GM12865 (cell line): ENCODE measurements around the gene ROBO4.

Experiments
- DNase-seq: peaks from one replicate; pipeline ENCODE4 v3.0.0; 2010; ENCODE audit warnings: low read depth
- H3K4me3 ChIP-seq: 2 replicates; pipeline ENCODE4 v1.5.1; 2011; ENCODE audit warnings: mild to moderate bottlenecking, low read depth, low read length, control low read depth
- TF ChIP-seq, protein P1 (sequence below): IDR thresholded peaks from 2 replicates; pipeline ENCODE4 v1.5.1; 2011; ENCODE audit warnings: low read length, control low read depth, low read depth, inconsistent platforms; ENCODE audit not compliant: insufficient read depth; ENCODE audit errors: missing control alignments

ROBO4 gene

DNA sequence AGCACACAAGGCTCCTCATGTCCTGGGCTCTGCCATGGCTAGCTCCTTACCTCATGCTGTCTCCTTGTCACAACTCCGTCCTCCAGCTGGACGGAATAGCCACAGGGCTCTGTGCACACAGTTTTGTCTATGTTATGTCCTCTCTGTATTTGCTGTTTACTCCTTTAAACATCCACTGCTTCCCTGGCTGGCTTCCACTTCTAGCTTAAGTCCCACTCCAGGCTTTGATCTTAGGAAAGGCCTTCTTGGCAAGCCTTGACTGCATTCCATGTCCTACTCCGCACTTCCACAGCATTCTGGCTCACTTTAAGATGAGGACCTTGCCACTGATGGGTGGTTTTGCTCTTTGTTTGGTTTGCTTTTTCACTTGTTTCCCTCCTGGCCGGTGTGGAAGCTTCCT lies 55.4 kb downstream of the ROBO4 start:
- no peak for DNase-seq
- TF ChIP-seq, protein P1, sequence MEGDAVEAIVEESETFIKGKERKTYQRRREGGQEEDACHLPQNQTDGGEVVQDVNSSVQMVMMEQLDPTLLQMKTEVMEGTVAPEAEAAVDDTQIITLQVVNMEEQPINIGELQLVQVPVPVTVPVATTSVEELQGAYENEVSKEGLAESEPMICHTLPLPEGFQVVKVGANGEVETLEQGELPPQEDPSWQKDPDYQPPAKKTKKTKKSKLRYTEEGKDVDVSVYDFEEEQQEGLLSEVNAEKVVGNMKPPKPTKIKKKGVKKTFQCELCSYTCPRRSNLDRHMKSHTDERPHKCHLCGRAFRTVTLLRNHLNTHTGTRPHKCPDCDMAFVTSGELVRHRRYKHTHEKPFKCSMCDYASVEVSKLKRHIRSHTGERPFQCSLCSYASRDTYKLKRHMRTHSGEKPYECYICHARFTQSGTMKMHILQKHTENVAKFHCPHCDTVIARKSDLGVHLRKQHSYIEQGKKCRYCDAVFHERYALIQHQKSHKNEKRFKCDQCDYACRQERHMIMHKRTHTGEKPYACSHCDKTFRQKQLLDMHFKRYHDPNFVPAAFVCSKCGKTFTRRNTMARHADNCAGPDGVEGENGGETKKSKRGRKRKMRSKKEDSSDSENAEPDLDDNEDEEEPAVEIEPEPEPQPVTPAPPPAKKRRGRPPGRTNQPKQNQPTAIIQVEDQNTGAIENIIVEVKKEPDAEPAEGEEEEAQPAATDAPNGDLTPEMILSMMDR = no peak
- no peak overlapping the region for H3K4me3 ChIP-seq

DNA sequence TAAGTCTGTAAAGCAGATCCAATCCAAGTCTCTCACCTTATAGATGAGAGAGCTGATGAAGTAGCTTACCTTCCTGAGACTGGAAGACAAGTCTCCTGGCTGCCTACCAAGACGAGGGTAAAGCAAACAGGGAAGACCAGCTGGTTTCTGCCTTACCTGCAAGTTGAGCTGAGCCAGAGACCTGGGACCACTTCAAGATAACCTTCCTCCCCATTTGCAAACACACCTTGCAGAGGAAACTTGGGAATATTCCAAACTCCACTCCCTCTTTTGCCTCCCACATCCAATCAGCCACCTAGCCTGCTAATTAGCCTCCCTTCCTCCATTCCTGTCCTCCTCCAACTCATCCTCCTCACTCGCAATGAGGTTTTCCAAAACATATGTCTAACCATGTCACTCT lies 55.8 kb downstream of the ROBO4 start:
- TF ChIP-seq, protein P1 = no peak
- DNase-seq = no peak
- no peak overlapping the region for H3K4me3 ChIP-seq

DNA sequence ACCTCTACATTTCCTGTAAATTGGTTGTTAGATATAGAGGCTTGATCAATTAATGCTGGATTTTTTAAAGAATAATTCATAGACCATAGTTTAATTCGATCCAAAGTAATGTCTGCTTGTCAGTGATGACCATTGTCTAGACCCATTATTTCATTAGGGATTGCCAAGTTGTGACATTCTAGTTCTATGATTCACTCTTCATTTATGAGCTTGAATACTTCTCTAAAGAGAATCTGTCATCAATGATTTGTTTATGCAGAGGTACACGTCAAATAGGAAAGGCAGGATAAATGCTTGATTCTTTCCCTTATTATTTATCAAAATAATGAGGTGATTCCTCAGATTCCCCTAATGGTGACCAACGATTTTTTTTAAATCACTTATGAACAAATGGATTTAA lies 56.5 kb downstream of the ROBO4 start:
- H3K4me3 ChIP-seq = no peak overlapping the region
- TF ChIP-seq, protein P1 = no peak
- no peak for DNase-seq

DNA sequence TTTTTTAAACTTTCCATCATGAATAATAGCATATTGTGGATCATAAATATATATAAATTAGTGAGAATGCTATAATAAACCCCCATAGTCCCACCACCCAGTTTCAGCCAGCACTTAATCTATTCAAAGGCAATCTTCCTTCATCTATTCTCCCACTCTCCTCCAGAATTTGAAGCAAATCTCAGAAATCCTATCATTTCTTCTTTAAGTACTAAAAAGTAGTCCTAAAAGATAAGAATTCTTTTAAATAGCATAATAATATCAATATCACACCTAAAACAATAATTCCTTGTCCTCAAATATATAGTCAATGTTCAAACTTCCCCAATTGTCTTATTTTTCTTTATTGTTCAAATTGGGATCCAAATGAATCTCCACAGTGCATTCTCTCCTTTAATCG lies 57.0 kb downstream of the ROBO4 start:
- TF ChIP-seq, protein P1 = no peak
- DNase-seq = no peak
- no peak overlapping the region for H3K4me3 ChIP-seq

DNA sequence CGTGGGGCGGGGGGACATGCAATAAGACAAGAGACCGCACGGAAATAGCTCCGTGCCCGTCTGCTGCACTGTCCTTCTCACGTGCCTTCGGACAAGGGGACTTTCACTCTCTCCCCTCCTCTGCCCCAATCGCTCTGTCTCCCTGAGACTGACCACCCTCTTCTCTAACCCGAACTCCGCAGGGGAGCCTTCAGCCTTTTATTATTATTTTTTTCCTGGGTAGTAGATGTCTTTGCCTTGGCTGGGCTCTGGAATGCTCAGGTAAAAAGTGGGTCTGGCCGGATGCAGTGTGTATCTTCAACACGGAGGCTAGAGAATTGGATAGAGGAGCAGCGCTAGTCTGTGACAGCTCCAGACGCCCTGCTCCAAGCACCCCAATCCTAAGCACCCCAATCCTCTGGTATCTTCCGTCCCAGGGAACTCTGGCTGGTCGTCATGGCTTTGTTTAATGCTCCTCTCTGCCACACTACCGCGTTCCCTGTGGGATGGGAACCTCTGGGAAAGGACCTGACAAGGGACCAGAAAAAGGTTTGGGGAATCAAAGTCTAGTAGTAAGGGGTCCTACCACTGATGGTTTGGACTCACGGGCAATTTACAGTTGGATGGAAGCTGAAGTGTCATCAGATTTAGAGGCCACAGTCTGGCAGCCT lies 57.6 kb downstream of the ROBO4 start:
- H3K4me3 ChIP-seq = no peak overlapping the region
- TF ChIP-seq, protein P1 = no peak
- no peak for DNase-seq

DNA sequence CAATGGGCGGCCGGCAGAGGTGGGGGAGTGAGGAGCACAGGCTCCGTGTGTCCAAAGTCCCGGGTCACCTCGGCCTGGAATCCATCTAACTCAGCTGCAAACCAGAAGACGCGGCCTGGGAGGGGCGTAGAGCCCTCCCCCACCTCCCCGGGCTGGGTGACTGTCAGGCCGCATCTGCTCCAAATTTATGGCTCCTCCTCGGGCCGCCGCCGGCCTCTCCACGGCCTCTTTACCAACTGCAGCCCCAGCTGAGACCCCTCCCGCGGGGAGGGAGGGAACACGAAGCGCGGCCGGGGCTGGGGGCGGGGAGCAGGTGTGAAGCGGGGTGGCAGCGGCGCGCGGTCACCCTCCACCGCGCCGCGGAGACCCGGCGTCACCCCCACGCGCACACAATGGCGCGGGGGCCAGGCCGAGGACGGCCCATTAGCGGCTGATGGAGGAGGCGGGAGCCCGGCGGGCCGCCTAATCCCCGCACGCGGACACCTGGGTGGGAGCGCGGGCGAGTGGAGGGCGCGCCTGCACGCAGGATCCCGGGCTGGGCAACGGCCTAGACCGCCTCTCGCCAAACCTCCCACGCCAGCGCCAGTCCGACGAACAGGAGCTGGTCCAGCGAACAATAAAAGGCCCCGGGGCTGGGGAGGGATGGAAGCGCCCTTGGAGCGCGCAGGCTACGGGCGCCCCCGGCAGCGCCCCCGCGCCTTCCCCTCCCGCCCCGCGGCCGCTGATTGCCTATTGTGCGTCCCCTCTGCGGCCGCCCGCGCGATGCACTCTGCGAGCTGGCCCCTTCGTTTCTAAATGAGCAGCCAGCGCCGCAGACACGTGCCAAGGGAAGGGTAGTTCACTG lies 58.3 kb downstream of the ROBO4 start:
- no peak for DNase-seq
- no peak overlapping the region for H3K4me3 ChIP-seq
- TF ChIP-seq, protein P1 = no peak
